Measurements from ENCODE around the gene NRBF2.

The NRBF2 gene

DNA sequence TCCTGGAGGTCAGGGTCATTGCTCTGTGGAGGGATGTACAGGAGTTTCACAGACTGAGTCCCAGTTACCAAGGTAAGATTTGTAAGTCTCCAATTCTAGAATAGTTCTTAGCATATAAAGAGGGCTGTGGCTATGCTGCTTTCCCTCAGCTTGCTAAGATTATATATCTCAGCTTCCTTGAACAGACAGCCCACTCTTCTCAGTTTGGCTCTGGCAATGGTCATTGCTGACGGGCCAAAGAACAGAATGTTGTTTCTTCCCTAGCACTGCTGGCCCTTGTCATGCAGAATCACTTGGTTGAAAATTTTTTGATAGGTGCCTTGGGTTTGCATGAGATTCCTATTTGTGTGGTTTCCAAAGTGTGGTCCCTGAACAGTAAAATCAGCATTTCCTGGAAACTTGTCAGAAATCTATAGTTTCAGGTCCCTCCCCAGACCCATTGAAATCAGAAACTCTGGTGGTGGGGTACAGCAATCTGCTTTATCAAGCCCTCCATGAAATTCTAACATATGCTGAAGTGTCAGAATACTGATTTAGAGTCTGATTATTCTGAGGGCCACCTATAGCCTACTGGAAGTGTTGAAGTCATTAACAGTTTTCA lies 38.2 kb downstream of the NRBF2 start:
- Histone ChIP-seq H3F3A (ENCODE audit: control insufficient read depth, insufficient read depth) (peaks cover 38% of the 10 kb centered on the region), H3K36me3 (ENCODE audit: control insufficient read depth, low read length) (peaks cover 93% of the 10 kb centered on the region), H3K27ac (ENCODE audit: low read depth, low read length) (no peak overlapping the region), H3K4me2 (ENCODE audit: low read length) (no peak overlapping the region), H3K9me2 (replicated peaks; ENCODE audit: control insufficient read depth, low read length) (no peaks in the 10 kb centered on the region), H3K9me3 (ENCODE audit: control insufficient read depth, insufficient read depth, low read length) (no peaks in the 10 kb centered on the region), H3K4me3 (ENCODE audit: low read length) (no peak overlapping the region), H3K79me2 (ENCODE audit: control insufficient read depth, low read length) (no peaks in the 10 kb centered on the region), H3K27me3 (ENCODE audit: control insufficient read depth, low read length) (no peaks in the 10 kb centered on the region), H3K4me1 (ENCODE audit: control insufficient read depth, low read length) (peaks cover 22% of the 10 kb centered on the region), H4K20me1 (ENCODE audit: control insufficient read depth, insufficient read depth, low read depth, low read length) (no peaks in the 10 kb centered on the region; the same call in 1 of the 2 replicates)
- no peak for TF ChIP-seq EZH2phosphoT487 (IDR thresholded peaks at IDR 0.05; ENCODE audit: borderline replicate concordance, low read length)
- TF ChIP-seq, protein P1, sequence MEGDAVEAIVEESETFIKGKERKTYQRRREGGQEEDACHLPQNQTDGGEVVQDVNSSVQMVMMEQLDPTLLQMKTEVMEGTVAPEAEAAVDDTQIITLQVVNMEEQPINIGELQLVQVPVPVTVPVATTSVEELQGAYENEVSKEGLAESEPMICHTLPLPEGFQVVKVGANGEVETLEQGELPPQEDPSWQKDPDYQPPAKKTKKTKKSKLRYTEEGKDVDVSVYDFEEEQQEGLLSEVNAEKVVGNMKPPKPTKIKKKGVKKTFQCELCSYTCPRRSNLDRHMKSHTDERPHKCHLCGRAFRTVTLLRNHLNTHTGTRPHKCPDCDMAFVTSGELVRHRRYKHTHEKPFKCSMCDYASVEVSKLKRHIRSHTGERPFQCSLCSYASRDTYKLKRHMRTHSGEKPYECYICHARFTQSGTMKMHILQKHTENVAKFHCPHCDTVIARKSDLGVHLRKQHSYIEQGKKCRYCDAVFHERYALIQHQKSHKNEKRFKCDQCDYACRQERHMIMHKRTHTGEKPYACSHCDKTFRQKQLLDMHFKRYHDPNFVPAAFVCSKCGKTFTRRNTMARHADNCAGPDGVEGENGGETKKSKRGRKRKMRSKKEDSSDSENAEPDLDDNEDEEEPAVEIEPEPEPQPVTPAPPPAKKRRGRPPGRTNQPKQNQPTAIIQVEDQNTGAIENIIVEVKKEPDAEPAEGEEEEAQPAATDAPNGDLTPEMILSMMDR (IDR thresholded peaks at IDR 0.05; ENCODE audit: low read depth, low read length, poor library complexity, severe bottlenecking) = no peak

DNA sequence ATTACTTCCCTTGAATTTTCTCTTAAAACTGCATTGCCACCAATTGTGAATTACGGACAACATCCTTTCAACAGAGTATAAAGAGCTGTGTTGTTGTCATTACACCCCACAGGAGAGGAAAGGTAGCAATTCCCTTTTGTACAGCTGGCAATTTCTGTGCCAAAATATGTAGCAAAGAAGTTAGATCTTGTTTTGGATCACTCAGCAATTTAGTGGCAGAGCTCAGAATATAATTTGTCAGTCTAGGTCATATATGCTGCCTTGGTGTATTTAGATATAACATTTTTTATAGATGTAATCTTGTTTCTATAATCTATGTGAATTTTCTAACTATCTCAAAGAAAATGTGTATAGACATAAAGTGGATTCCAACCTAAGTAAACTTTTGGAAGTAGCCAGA lies 38.8 kb downstream of the NRBF2 start:
- TF ChIP-seq, protein P1 (IDR thresholded peaks at IDR 0.05; ENCODE audit: low read depth, low read length, poor library complexity, severe bottlenecking) = no peak
- TF ChIP-seq EZH2phosphoT487 (IDR thresholded peaks at IDR 0.05; ENCODE audit: borderline replicate concordance, low read length) = no peak
- H3K4me3 ChIP-seq (ENCODE audit: low read length) = no peak overlapping the region
- no peaks in the 10 kb centered on the region for H3K9me3 ChIP-seq (ENCODE audit: control insufficient read depth, insufficient read depth, low read length)
- no peak overlapping the region for H3K4me2 ChIP-seq (ENCODE audit: low read length)
- no peaks in the 10 kb centered on the region for H3K79me2 ChIP-seq (ENCODE audit: control insufficient read depth, low read length)
- no peak overlapping the region for H3K27ac ChIP-seq (ENCODE audit: low read depth, low read length)
- peaks cover 38% of the 10 kb centered on the region for H3F3A ChIP-seq (ENCODE audit: control insufficient read depth, insufficient read depth)
- no peaks in the 10 kb centered on the region for H4K20me1 ChIP-seq (ENCODE audit: control insufficient read depth, insufficient read depth, low read depth, low read length)
- no peaks in the 10 kb centered on the region for H3K27me3 ChIP-seq (ENCODE audit: control insufficient read depth, low read length)
- no peaks in the 10 kb centered on the region for H3K9me2 ChIP-seq (replicated peaks; ENCODE audit: control insufficient read depth, low read length)
- peaks cover 22% of the 10 kb centered on the region for H3K4me1 ChIP-seq (ENCODE audit: control insufficient read depth, low read length)
- H3K36me3 ChIP-seq (ENCODE audit: control insufficient read depth, low read length) = peaks cover 93% of the 10 kb centered on the region

GRCh38 chr10:63173468-63174232 lies 40.5 kb downstream of the NRBF2 start:
- peak overlapping the region; percentile 1; the same call in 1 of the 2 replicates for H3K27ac ChIP-seq (ENCODE audit: low read depth, low read length)
- H3F3A ChIP-seq (ENCODE audit: control insufficient read depth, insufficient read depth) = peaks cover 22% of the 10 kb centered on the region
- H3K9me2 ChIP-seq (replicated peaks; ENCODE audit: control insufficient read depth, low read length) = no peaks in the 10 kb centered on the region
- no peaks in the 10 kb centered on the region for H4K20me1 ChIP-seq (ENCODE audit: control insufficient read depth, insufficient read depth, low read depth, low read length)
- no peaks in the 10 kb centered on the region for H3K79me2 ChIP-seq (ENCODE audit: control insufficient read depth, low read length)
- no peaks in the 10 kb centered on the region for H3K9me3 ChIP-seq (ENCODE audit: control insufficient read depth, insufficient read depth, low read length)
- peaks cover 97% of the 10 kb centered on the region for H3K36me3 ChIP-seq (ENCODE audit: control insufficient read depth, low read length)
- no peak overlapping the region for H3K4me3 ChIP-seq (ENCODE audit: low read length)
- no peaks in the 10 kb centered on the region for H3K27me3 ChIP-seq (ENCODE audit: control insufficient read depth, low read length)
- H3K4me1 ChIP-seq (ENCODE audit: control insufficient read depth, low read length) = peaks cover 22% of the 10 kb centered on the region
- TF ChIP-seq, protein P1 (IDR thresholded peaks at IDR 0.05; ENCODE audit: low read depth, low read length, poor library complexity, severe bottlenecking) = no peak
- no peak for TF ChIP-seq EZH2phosphoT487 (IDR thresholded peaks at IDR 0.05; ENCODE audit: borderline replicate concordance, low read length)
- peak overlapping the region; percentile 31 for H3K4me2 ChIP-seq (ENCODE audit: low read length)

Data from DOHH2 (cell line).